Right forelimb (tissue), 1 donor: Measurements from ENCODE around the gene SATB2.

Experiments
- DNase-seq: peaks from one replicate; pipeline ENCODE4 v3.0.0-alpha.2; 2018

The SATB2 gene

DNA sequence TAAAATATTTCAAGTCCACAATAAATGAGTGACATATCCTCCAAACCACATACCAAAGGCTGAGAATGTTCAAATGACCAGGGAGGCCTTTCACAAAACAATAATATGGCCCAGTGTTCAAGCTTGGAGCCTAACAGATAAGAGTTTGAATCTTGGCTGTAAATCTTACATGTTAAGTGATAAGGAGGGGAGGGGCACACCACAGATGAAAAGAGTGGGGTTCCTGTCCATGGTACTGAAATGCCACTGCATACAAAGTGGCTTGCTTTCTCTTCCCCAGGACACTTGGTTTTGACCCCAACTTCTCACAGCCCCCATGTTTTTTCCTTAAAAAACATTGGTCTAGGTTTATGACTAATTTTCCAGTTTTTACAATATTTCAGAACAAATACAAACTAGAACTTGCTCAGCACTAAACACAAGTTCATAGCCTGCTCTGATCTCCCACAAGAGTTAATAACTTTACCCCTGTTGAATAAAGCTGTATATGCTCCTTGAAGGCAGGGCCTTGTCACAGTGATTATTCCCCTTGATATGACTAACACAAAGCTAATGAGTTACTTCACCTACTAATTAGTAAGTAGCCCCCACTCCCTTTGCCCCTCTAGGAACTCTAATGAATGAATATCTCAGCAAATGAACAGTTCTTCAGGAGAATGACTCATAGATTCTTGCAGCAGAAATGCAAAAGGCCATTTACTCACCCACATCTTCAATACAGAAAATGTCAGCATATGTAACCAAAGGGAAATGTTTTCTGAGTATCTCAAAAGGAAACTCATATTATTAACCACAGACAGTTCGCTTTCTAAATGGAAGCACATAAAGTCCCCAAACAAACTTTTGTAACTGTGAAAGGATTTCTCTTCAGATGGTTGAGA, 142.2 kb downstream of the SATB2 start:
- no peak for DNase-seq

DNA sequence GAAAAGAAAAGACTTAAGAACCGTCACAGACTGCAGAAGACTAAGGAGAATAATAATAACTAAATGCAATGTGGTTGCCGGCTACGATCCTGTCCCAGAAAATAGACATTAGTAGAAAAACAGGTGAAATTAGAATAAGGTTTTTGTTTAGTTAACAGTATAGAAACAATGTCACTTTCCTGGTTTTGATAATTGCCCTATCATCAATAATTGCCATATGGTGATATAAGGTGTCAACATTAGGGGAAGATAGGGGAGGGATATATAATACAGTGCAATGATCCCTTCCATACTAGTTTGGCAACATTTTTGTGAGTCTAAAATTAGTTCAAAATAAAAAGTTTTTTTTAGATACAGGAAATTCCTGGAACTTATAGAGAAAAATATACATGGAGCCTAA, 144.8 kb downstream of the SATB2 start:
- no peak for DNase-seq

DNA sequence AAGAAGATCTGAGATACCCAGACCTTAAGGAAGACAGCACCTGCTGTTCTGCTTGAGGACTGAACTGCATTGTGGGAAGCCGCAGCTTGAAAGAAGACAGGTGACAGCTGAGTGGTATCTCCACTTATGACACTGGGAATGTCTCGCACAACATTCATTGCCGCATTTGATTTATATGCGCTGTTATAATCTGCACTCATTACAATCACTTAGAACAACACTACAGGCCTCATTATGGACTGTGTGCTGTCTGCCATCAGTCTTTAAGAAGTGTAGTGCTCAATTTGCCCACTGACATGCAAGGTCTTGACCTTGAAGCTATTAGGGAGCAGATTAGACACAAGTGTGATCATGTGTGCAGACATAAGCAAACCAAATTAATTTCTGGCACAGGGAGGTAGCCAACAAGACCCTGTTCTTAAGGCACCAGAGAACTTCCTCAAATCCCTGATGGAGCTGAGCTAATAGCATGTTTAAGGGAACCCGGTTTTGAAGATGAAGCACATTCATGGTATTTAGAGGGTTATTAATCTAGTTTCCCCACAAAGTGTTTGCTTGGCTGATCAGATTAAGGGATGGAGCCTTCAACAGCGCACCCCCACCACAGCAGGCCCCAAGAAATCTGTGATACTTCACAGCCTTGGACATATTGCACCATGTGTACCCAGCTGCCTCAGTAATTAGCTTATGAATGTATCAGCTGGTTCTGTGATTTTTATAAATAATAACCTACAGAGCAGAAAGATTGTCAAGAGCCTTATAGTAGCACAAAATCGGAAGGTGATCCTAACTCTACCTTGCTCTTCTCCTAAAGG, 146.8 kb downstream of the SATB2 start:
- DNase-seq, result no peak

DNA sequence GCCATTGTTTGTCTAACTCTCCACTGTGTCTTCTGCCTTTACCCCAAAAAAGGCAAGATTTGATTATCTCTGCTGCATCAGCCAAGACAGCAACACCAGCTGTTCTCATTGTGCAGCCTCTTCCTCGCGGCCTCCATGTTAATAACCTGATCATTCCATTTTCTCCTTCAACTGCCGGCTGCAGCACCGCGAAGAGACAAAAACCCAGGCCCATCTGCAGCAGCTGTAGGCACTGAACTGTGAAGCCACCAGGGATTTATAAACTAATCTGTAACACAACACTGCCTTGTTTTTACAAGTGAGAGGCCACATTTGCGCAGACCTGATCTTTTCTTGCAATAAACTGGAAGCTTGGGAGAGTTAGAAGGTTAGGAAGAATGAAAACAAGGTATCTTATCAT, 147.8 kb downstream of the SATB2 start:
- DNase-seq, result peak; percentile 45

DNA sequence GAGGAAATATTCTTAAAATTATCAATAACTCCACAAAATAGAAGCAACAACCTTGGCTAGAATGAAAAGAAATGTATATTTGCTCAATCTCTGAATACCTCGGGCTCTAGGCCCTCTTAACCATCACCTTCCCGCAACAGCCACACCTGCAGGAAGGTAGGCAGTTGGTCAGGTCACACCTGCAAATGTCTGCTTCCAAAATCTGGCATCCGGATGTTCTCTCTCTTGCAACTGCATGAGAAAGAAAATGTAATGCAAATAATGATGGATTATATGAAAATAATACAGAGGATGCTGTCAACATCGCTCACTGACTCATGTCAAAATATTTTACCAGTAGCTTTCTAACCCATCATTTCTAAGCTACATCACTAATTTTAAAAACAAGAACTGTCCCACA, 148.3 kb downstream of the SATB2 start:
- DNase-seq, result no peak

DNA sequence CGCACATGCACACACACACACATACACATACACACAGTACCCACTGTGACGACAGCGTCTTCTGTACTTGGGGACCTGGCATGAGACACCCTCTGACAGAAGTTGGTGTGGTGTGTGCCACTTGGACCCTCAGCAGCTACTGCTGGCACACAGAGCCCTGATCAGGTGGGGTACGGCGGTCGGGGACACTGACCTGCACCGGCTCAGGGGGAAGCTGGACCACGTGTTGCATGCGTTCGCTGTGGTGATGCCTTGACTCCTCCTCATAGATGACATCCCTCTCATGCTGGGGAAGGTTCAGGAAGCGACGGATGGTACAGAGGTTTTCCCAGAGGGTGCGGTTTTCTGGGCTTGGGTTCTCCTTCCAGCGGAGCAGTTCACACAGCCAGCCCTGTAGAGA, 149.2 kb downstream of the SATB2 start:
- no peak for DNase-seq

DNA sequence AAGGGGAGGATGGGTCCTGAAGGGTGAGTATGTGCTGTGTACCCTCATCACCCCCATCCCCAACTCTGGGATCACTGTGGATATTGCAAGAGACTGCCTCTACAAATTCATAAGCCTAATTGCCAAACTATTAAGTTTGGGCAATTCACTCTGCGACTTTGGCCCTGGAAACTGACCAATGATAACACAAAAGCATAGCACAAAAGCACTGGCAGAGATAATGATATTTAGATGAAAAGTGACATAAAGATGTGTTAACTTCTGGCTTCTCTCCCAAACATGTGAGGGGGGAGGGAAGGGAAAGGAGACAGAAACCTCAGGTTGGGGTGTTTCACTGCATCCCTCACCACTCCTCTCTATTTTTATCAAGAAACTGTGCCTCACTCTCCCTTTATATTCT, 150.3 kb downstream of the SATB2 start:
- no peak for DNase-seq

DNA sequence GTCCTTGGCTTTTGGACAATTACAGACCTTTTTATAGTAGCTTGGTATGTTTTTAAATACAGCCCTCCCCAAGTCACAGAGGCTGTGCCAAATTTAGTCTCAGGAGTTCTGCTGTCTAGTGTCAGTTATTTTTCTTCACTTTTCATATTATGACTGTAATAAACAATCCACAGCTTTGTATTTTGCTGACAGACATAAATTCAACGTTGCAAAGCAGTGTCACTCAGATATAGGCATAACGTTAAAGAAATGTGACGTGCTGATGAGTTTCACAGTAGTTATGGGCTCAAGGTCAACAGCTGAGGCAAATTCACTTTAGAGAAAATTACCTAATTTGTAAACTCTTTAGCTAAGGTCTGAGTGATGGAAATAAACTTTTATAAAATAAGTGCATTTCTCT, 151.6 kb downstream of the SATB2 start:
- no peak for DNase-seq

DNA sequence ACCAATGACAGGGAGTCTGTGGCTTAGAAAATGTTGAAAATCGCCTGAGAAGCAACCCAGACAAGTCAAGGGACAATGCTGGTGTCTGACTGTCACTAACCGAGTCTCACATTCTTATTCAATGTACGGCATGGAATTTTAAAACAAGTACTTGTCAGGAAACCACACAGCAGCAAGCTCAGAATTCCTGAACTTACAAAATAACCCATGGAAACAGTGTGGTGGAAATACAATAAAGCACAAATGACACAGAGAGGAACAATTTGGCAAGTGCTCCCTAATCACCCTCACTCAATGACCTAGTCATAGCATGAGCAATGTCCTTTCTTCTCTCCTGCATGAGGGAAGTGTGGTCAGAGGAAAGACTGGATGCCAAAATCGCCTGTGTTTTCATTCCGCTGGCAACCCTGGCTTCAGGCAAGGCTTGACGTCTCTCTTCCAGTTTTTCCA, 154.0 kb downstream of the SATB2 start:
- DNase-seq, result no peak

DNA sequence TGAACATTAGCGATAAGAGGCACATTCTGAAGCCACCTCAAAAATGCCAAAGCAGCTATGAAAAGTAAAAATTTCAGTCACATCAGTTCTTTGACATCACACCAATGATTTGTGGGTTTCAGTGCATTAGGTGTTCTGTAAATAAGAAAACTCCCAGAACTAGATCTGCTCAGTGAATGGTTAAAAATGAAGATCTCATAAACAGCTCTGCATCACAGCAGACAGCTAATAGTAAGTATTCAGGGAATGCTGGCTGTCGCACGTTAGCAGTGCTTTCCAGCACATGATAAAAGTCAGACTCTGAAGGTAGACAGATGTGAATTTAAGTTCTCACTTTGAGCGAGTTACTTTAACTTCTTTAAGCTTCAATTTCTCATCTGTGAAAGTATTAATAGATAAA, 154.9 kb downstream of the SATB2 start:
- DNase-seq, result no peak

DNA sequence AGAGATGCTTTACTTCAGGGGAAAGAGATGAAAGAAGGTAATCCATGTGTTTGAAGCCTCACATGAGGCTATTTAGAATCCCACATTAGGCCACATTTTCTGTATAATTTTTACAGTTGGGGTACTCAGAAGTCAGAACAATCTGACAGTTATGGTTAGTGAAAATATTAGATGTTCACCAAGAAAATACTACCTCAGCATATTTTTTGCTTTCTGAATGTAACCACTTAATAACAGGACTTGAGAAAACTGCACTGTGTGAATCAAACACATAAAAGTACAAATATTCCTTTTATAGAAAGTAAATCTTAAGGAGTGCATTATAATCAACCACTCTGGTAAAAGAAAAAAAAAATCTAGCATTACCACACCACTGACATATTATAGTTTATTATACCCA, 169.3 kb downstream of the SATB2 start:
- DNase-seq, result no peak

DNA sequence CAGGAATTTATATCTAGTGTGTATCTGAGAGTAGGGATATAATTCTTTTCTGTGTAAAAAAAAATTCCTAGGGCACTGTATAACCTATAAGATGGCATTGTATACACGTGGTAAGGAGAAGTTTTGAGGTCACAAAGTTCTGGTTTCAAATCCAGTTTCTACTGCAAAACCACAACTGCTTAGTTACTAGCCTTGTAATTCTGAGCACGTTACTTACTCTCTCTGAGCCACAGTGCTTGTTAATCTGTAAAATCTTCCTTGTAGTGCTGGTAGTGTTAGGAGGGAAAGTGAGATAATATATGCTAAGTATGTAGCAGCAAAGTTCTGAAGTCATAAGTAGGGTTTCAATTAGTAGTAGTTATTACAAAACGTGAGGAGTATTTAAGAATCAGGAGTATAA, 175.4 kb downstream of the SATB2 start:
- DNase-seq, result no peak

DNA sequence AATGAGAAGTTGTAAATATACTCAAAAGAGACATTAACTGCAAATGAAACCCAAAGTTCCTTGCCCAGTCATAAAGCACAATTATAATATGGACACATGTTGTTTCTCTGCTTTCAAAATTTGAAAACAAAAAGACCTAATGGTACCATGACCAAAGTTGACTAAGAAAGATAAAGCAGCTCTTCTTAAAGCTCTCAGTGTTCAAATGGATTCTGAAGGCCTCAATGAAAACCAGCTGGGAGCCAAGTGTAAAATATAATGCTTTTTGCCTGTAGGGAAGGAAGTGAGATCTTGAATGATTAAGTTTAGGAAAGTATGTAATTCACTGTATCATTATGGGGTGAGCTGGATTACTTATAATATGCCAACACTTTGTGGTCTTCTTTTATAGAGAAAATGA, 178.6 kb downstream of the SATB2 start:
- no peak for DNase-seq

DNA sequence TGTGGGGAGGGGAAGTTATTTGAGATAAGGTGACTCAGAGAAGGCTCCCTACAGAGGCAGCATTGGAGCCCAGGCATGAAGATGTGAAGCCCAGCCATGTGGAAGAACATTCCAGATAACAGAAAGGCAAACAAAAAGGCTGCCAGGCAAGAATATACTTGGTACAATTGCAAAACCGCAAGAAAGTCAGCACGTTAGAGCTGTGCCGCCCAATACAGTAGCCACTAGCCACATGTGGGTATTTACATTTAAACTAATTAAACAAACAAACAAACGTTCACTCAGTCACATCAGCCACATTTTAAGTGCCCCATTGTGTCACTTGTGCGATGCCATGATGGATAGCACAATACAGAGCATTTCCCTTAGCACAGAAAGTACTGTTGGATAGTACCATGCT, 179.6 kb downstream of the SATB2 start:
- no peak for DNase-seq

DNA sequence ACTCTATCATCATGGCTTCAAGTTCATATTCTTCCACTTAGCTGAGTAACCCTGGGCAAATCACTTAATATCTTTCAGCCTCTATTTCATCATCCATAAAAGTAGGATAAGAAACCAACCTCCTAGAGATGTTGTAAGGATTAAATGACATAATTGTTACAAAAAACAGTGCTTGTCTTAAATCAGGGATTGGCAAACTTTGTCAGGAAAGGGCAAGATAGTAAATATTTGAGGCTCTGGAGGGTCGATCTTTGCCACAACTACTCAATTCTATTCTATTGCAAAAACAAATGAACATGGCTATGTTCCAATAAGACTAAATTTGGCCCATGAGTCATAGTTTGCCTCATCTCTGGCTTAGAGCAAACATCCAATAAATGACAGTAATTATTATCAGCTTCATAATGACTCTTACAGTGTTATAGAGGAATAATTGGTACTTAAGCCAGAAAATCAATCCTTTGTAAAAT, 184.7 kb downstream of the SATB2 start:
- no peak for DNase-seq

DNA sequence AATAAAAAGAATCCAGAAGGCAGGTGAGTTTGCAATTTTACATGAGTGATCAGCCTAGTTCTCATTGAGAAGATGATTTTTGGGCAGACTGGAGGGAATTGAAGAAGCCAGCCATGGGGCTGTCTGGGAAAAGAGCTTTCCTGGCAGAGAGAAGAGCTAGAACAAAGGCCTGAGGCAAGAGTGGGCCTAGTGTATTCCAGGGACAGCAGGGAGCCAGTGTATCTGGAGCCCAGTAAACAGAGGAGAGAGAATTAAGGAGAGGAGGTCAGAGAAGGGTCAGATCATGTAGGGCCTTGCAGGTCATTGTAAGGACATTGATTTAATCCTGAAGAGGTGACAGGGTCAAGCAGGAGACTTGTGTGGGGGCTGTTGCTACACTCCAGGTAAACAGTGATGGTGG, 195.8 kb downstream of the SATB2 start:
- DNase-seq, result no peak

DNA sequence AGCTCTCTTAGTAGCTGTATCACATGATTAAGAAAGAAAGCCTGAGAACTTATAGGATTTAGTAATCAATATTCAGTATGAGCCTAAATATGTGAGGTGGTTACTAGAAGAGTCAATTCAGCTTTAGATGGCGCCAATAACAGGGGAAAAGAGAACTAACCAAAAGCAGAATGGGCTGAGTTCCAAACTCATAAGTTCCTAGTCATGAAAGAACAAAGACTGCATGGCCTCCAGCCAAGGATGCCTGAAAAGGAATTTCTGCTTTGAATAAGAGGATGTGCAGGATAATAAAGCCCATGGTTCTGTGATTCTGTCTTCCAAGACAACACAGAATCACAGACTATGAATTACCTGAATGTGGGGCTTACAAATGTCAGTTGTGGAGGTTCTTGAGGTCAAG, 196.5 kb downstream of the SATB2 start:
- DNase-seq, result no peak

DNA sequence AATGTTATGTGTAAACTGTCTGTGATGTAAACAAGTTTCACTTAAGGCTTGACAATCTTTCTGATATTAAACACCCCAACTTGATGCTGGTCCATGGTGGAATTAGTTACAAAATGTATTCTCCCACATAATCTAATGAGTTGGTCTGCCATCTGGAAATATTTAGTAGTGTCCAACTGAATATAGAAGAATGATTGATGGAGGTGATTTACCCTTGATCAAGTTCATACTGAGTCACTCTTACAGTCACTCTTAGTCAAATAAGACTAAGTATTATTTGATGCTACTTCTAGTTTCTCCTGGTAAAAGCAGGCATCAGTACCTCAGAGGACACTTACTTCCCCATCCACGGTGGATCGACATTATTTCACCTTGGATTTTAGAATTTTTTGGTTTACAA, 198.1 kb downstream of the SATB2 start:
- no peak for DNase-seq

DNA sequence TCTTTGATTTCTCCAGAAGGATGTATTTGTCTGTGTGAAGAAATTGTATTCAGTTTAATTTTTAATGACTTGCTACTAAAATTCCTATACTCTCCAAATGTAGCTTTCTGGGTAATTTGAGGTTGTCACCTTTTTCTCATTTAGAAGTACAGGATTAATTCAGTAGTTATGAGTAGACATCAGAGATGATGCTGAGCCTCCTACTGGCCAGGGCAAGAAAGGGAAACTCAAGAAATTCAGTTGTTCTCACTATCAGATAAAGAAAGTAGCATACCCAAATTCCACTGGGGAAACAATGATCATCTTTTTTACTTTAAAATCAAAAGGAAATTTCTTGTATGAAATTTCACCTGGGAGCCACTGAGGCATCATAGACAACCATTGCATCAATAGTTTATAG, 199.4 kb downstream of the SATB2 start:
- no peak for DNase-seq

DNA sequence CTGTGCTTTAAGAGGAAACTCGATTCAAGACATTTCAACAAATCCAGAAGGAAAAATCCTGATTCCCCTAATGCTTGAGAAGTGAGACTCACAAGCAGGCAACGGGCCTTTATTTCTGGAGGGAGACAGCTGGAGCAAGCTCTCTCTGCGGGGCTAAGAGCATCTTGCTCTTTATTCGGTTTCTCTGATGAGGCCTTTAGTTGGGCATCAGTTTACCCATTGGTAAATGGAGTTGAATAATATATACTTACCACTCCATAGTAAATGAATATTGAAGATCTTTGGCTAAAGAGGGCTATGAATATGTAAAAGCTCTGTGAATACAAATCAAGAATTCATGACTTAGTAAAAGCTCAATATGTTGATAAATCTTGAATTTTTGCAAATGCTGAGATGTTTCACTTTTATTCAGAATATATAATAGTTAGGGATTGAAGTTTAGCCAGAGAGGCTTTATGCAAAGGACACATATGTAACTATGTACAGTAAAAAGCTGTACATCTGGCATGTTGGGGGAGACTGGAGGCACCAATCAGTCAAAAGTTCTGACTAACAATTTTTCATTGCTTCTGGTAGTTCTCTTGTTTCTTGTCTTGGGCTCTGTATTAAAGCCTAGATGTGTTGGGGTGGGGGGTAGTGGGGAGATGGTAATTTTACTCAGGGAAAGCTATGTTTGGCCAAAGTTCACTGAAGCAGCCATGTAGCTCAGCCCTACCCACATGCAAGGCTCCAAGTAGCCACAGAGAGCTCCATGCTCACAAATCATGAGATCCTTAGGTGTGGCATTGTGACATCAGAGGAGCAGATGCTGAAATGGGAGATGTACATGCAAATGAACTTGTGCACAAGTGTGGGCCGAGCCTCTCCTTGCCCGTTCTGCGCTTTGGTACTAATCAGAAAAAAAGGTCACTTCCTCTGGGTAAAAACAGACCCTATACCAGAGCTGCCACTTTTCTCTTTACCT, 200.2 kb downstream of the SATB2 start:
- DNase-seq, result no peak

DNA sequence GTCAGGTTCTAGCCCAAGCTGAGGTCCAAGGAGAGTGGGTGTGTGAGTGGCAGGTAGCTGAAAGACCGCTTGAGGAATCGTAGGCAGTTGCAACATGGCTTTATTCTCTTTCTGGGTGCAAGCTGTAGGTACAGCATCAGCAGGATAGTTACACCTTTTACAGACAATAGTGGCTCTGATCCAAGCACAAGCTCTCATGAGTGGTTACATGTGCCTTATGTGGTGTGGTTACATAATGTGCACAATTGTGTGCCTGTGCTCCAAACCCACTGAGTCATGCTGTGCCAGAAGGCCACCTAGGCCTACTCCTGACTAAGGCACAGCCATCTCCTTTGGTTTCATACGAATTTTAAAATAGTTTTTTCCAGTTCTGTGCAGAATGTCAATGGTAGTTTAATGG, 227.6 kb downstream of the SATB2 start:
- no peak for DNase-seq

DNA sequence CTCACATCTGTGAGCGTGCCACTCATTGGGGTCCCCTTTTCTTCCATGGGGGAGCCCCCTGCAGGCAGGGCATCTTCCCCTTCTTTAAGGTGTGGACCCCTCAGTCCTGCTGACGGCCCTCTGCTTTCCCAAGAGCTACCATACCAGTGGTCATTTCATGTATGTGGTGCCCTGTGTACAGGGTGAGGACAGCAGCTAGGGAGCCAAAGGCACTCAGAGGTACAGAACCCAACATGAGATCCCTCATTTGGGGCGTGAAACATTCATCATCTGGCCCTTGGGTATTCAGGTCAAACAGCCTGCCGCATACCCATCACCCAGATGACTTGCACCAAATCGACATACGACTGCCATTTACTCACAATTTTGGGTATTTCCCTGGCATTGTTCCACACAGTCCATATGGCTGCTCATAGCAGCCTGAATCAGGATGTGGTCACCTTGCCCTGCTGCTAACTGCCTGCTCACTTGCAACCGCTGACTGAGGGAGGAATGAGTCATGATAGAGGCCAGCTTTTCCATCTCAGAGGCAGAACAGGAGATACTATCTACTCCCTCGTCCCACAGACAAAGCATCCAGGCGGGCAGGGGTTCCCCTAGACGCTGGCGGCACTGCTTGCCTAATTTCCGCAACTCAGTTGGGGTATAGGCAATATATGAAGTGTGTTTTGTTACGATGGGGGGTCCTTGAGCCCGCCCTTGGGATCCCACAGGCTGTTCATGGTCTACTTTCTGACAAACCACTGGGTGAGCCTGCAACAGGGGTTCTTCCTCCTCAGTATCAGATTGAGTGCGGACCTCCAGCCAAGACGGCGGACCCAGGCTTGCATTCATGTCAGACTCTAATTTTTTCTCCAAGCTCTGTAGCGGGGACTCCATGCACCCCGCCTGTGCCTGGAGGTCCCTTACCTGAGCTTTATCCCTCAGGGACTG, 228.6 kb downstream of the SATB2 start:
- DNase-seq, result no peak
